COR-L47 (cell line): Measurements from ENCODE around the gene UMPS.
A peak's percentile ranks its signal among the peaks of the same experiment; 100 is the strongest.

ENCODE experiments used
- DNase-seq: peaks from one replicate; lab custom pipeline; 2025; lab: John Stamatoyannopoulos, UW

UMPS gene

DNA sequence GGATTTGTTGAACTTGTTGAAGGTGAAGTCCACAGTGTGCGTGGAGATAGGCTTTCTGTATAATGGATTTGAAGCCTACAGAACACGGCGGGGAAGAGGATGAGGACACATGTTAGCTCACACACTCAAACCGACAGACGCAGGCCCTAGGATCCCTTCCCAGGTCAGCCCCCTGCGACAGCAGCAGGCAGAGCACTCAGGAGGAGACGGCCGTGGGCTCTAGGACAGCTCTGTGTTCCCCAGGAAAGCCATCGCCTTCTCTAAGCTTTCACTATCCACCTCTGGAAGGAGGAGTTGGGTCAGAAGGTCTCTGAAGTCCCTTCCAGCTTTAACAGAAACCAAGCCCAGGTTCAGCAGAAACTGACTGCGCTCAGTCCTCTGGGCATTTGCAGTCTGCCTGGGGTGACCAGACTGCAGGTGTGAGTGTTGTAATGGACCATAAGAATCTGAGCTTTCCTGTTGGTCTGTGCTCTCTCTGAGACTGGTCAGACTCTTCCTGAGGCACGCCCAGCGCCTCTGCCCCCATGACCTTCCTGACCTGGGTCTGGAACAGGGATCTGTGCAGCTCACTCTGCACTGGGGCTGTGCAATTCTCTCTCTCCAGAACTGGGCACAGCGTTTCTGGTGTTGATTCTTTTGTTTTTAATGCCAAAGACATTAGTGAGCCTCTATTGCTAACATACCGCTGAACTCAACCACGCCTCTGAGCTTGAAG, 33.5 kb downstream of the UMPS start:
- no peak for DNase-seq

DNA sequence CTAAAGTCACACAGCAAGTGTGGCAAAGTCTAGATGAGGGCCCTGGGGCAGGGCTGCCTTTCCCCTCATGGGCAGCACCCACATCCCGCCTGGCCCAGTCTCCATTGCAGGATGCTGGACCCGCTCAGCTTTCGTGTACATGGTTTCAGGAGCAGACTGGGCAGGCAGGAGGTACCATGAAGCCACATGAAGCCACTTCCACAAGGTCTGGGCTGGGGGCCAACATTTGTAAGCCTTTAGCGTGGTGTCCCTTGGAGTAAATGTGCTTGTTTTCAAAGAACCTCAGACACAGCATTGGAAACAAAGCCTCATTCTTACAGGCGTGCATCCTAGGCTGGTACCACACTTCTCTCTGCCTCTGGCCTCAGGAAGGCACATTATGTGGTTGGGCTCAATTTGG, 34.5 kb downstream of the UMPS start:
- DNase-seq = peak; percentile 67

- DNase-seq = no peak
These were observed 35.1 kb downstream of the UMPS start for GRCh38 chr3:124765197-124765840.

GRCh38 chr3:124766113-124767095, 36.2 kb downstream of the UMPS start:
- no peak for DNase-seq

DNA sequence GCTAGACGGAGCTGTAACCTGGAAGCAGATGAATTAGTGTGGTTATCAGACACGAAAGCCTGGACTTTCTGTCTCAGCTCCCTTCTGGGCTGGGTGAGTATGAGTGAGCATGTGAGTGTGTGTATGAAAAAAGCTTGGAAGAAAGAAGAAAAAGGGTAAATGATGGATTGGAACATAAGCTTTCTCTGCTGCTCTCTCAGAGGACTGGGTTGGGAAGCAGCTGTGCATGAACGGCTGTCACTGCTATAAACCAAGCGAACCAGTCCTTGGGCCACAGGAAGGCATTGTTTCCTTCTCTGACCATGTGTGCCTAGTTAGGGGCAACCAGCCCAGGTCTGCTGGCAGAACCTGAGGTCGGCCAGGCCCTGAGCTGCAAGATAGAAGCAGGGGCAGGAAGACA, 37.0 kb downstream of the UMPS start:
- DNase-seq = no peak

GRCh38 chr3:124767691-124768090, 37.4 kb downstream of the UMPS start:
- DNase-seq = no peak

GRCh38 chr3:124768812-124769211, 38.6 kb downstream of the UMPS start:
- DNase-seq = peak; percentile 69

DNA sequence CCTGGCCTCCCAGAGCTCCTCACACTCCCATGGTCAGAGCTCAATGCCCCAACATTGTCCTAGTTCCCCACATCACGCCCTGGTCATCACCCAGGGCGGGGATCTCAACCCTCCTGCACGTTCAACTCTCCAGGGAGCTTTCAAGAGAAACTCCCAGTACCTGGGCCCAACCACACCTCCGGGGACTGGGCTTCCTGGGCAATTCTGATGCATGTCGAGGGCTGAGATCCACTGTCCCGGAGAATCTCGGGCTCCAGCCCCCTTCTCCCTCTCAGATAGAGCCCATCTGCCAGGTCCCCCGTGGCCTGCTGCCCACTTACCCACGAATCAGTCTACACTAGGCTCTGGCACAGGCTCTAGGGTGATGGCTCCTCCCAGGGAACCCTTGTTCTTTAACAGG, 39.2 kb downstream of the UMPS start:
- DNase-seq = no peak

DNA sequence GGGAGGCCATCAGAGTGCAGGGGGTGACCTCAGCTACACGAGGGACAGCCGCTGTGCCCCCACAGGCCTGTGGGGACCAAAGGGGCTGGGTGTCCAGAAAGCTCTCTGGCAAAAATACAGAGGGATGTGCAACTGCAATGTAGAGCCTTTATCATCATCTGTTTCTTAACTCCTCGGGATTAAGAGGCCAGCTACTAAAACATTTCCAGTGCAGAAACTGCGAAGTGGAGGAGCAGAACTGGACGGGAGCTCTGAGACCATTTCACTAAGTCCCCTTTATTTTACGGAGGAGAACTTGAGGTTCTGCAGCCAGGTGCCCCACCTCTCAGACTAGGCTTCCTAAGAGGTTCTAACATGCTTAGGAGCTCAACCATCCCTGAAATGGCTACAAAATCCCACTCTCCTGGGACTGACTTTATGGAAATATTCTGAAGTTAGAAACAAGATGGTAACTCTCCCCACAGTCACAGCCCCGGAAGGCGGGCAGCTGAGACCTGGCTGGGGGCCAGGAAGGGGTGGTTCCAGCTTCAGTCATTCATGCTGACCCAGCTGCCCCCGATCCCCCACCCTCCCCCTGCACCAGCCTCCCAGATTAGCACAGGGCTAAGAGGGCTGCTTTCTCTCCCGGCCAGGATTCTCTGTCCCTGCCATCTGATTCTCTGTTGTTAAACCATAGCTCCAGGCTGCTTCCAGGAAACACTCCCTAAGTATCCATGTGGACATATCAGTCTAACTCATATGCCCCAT, 40.3 kb downstream of the UMPS start:
- DNase-seq = peak; percentile 19

DNA sequence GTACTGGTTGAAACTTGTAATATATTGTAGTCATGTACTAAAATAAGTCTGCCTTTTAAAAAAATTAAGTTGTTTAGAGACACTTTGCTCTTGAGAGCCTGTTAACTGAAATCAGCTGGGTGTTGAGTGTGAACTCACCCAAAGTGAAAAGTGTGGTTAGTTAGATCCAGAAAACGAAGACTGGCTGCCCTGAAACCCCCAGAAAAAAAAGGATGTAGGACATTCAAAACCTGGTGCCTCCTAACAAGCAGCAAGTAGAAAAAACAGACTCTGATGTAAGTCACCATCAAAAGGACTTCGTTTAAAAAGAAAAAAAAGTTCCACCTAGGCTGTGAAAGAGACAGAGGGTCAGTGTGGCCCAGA, 40.8 kb downstream of the UMPS start:
- DNase-seq = no peak

DNA sequence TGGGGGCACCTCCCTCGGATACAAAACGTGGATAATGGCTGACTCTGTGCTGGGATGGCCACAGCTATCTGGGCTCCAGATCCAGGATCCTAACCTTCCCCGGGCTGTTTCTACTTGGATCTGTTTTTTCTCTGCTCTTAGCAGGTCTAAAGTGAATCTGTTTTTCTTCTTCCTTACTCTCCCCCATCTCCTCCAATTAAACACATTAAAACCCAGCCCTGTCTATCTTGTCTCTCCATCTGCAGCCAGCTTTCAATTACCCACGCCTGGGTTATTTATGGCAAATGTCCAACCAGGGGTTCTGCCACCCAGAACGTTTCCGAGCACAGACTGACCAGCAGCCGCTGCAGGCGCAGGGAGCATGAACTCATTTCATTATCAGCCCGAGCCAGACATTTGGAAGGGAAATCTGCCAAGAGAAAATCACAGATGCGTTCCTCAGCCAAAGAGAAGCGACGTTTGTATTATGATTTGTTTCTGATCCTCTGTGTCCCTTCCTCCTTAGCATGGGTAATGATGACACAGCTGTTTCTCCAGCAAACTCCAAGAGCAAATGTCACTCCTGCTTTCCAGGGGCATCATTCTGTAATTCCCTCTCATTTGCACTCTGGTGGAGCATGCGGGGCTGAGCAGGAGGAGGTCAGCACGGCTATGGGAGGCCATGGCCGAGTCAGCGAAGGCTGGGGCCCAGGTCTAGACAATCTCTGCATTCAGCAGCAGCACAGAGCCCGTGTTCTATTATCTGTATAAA, 42.0 kb downstream of the UMPS start:
- peak; percentile 87 for DNase-seq

DNA sequence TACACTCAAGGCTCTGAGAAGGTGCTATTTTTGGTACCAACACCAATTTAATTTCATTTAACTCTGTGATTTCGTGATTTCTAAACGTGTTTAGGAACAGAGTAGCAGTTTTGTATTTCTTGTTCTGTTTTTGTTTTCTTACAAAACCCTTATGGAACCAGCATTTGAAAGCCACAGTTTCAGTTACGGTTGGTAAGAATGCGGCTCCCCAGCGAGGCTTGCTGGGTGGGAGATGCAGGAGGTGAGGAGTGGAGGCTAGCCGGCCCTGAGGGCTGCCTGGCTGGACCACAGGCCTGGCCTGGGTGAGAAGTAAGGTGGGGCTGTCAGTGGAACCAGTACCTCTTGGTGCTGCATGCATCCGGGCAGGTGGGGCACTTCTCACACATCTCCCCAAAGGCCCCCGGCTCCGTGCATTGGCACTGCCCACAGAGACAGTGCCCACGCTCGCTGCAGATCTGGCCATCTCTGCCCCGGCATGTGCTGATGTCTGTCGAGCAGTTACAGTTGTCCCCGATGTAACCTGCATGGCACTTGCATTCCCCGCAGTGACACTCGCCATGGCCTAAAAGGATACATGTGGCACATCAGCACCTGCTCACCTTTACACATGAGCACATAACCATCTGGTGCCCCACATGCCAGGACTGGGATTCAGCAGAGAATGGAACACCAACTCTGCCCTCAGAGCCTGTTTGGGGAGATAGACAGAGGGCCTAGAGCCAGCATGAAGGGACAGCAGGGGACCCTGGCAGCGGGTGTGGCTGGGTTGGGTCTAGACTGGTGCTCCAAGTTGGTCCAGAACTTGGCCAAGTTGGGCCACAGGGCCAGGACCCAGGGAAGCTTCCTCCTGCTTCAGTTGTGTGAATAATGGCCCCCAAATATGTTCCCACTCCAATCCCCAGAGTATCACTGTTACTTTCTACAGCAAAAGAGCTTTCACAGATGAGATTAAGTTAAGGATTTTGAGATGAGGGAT, 43.4 kb downstream of the UMPS start:
- DNase-seq = no peak

DNA sequence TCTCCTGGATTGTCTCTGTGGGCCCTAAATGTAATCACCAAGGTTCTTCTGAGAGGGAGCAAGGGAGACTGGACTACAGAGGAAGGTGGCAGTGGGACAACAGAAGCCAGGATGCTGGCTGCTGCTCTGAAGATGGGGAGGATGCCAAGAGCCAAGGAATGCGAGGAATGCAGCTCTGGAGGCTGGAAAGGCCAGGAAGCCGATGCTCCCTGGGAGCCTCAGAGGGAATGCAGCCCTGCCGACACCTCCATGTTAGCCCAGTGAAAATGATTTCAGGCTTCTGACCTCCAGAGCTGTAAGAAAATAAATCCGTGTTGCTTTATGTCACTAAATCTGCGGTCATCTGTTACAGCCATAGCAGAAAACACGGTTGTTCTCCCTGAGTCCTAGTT, 44.1 kb downstream of the UMPS start:
- no peak for DNase-seq

- no peak for DNase-seq
These were observed 44.7 kb downstream of the UMPS start for GRCh38 chr3:124774841-124775402.

DNA sequence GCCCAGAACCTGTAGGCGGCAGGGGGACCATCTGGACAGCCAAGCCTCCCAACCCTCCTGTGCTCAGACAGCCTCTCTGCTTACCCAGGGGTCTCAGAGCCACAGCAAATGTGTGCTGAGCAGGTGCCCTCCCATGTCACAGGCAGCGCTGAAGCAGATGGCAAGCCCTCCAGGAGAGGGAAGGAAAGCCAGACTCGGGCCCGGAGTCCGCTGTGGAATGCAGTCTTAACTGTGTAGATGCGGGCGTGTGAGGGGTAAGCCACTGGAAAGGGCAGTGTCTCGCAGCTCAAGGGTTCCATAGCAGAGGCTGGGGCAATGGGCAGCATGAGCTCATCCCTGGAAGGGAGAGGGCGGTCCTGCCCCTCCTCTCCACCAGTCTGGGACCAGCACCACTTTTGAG, 45.6 kb downstream of the UMPS start:
- no peak for DNase-seq

GRCh38 chr3:124776856-124777255, 46.6 kb downstream of the UMPS start:
- DNase-seq = no peak

- DNase-seq = no peak
These were observed 47.7 kb downstream of the UMPS start for GRCh38 chr3:124777762-124778470.

DNA sequence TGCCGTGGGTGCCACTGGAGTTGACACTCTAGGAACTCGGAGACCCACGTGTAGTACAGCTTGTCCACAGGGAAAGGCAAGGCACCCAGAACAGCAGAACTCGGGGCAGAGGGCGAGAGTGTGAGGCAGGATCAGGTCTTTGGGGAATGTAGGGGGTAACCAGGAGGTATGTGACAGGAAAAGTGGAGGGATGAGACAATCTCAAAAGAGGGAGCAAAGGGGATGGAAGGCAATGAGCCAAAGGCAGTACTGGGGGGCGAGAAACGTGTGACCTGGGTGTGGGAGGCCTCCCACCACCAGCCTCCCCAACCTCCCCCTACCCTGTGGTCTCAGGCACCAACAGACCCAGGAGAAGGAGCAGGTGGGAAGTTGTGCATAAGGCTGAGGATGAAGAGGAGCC, 48.9 kb downstream of the UMPS start:
- DNase-seq = no peak

GRCh38 chr3:124779751-124780191, 49.5 kb downstream of the UMPS start:
- no peak for DNase-seq
